OCI-LY7 (cell line): ENCODE results near the gene TPRA1.

Experiments used
- CTCF ChIP-seq: fragments of 200-600 bp; sonication (generic); conservative IDR thresholded peaks from 2 replicates; pipeline ENCODE4 v1.5.1; 2014; ENCODE audit warnings: mild to moderate bottlenecking, antibody characterized with exemption, low read length, moderate library complexity, mixed read lengths
- EZH2phosphoT487 ChIP-seq: fragments of 200-600 bp; sonication (generic); IDR thresholded peaks from 2 replicates; pipeline ENCODE4 v1.6.1; 2018; ENCODE audit warnings: low read depth, borderline replicate concordance, mild to moderate bottlenecking, mixed run types, antibody characterized with exemption, low read length, moderate library complexity, mixed read lengths

GRCh38 chr3:127535106-127535785, 55.3 kb downstream of the TPRA1 start:
- no peak for TF ChIP-seq CTCF
- no peak for TF ChIP-seq EZH2phosphoT487
